NCI-H82 (cell line): ENCODE data around the gene RAMP3.
"Not testable (repeated sequence)": the region's sequence is repeated elsewhere in the genome, so short reads cannot be mapped to it uniquely, and the experiment has no call there.

Experiments
- DNase-seq: peaks from one replicate; lab custom pipeline; 2025; lab: John Stamatoyannopoulos, UW

The RAMP3 gene

DNA sequence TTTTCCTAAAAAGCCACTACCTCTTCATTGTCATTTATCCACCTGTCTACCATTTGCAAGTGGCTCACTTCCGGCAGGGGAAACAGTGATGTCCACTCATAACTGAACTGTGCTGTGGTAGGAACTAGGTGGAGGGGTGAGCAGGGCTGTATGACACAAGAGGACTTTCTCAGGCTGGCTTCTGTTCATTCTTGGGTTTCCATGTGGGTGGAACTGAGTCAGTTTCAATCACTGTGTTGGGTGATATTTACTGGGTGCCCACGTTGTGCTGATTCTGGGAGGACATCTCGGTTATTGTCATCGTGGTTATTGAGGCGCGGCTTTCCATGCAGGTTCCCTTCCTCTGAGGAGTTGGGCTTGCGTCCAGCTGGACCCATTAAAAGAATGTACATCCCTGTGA is 38.8 kb downstream of the RAMP3 start:
- DNase-seq = no peak

DNA sequence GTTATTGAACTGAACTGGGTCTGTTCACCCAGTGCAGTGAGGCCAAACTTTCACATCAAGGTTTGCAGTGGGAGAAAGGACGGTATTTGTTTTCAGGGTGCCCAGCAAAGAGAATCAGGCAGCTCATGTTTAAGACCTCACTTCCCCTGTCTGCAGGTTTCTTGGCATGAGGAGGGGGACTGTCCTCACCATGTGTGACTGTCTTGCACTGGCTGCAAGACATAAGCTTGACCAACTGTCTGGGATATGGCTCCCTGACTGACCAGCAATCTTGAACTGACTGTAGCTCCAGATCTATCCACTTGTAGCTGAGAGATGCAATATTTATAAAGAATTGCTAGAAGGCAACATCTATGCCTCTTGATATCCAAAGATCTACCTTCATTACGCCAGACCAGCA is 39.9 kb downstream of the RAMP3 start:
- DNase-seq = no peak

DNA sequence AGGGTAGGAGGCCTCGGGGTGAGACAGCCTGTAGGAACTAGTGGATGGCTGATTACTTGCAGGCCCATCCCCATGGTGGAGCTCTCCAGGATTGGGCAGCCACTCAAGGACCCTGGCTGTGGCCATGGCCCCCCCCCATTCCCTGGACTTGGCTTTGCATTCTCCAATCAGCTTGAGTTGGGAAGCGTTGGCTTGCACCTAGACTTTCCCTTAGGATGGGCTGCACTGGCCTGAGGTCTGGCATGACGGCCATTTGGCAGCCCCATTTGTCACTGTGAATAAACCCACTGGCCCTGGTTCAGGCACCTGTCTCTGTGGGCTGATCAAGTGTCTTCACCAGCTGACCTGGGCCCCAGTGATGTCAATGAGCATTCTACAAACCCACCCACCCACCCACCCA is 41.4 kb downstream of the RAMP3 start:
- DNase-seq = no peak

DNA sequence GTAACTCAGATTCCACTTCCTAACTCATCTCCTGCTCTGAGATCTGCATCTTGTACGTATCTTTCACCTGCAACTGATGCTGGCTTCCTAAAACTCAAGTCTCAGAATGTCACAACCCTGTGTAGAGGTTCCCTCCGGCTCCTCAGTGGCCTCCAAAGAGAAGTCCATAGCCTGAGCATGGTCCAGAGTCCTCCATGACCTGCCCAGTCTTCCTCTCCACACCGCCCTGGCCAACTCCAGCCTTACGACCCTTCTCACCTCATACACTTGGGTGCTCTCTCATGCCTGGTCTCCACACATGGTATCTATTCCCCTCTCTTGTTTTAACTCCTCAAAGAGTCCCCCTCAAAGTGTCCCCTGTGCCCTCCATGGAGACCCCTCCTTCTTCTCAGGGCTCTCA is 41.9 kb downstream of the RAMP3 start:
- no peak for DNase-seq

GRCh38 chr7:45202625-45203024 is 45.0 kb downstream of the RAMP3 start:
- DNase-seq = peak; percentile 40

- no peak for DNase-seq
Measured at GRCh38 chr7:45203036-45203435, 45.4 kb downstream of the RAMP3 start.

DNA sequence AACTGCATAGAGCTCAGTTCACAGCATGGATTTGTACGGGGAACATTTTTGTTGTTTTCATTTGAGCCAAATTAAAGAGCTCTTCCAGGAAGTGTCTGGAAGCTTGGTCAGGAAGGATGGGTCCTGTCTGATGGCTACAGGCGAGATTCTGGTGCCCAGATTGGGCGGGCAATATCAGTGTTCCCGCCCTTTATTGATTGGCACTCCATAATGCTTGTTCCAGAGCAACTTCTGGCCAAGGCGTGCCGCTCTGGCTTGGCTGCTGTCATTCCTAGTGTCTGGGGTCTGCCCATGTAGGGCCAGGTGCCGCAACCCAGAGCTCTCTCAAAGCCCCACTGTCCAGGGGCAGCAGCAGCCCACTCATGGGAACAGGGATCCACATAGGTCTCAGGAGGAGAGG is 45.9 kb downstream of the RAMP3 start:
- DNase-seq = no peak

GRCh38 chr7:45203936-45204445 is 46.4 kb downstream of the RAMP3 start:
- DNase-seq = no peak

- peak; percentile 5 for DNase-seq
Measured at GRCh38 chr7:45206266-45206665, 48.7 kb downstream of the RAMP3 start.

DNA sequence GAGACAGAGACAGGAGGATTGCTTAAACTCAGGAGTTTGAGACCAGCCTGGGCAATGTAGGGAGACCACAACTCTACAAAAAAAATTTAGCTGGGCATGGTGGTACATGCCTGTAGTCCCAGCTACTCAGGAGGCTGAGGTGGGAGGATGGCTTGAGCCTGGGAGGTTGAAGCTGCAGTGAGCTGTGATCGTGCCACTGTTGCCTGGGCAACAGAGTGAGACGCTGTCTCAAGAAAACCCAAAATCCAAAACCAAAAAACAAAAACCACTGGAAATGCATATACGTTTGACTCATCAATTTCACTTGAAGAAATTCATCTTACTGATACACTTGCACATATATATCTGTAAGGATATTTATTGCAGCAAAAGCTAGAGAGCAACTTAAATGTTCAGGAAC is 52.3 kb downstream of the RAMP3 start:
- DNase-seq = not testable (repeated sequence)

DNA sequence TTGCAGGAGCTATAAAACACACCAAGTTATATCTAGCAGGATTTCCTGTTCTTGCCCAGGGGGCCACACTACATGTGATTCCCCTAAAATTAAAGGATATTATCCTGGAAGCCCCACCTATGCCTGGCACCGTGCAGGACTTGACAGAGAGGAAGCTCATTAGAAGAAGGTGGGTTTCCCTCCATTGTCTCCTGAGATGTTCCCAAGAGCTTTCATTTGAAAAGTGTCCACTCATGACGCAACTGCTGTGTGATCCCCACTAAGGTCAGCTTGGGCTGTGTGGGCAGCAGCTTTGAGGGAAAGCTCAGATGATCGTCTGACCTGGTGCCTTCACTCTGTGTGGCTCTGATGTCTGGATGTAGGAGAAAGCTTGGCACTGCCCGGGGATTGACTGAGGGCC is 53.5 kb downstream of the RAMP3 start:
- DNase-seq = no peak

- no peak for DNase-seq
Measured at GRCh38 chr7:45211958-45212357, 54.4 kb downstream of the RAMP3 start.

DNA sequence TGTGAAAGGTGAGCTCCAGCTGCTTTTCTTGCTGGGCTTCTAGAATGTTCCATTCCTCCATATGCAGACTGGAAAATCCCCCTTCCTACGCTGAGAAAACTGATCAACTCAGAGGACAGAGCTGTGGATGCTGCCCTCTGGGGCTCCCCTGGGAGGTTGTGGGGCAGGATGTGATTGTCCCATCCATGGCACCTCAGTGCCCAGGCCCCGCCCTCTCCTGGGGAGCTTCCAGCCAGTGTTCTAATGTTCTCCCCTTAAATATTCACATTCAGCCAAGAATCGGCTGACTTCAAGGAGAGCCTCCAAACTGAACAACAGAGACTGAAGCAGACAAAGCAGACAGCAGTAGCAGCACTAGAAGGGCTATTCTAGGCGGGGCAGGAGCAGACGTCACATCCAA is 55.0 kb downstream of the RAMP3 start:
- DNase-seq = no peak

- DNase-seq = peak; percentile 90
Measured at GRCh38 chr7:45215601-45216062, 58.0 kb downstream of the RAMP3 start.

DNA sequence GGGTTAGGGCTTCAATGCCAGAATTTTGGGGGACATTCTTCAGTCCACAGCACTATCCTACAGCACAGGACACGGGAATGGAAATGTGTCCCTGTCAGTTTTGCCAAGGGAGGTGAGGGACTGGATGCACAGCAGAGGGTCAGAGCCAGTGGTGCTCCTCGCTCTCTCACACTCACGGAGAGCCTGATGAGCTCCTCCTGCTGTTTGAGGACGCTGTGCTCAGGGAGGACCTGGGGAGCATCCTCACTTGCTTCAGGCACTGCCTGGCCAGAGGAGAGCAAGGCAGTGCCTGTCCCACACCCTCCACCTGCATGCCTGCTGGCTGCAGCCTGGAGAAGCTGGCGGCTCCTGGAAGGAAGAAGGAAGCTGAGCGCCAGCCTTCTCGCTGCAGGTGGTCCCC is 58.6 kb downstream of the RAMP3 start:
- peak; percentile 44 for DNase-seq

- no peak for DNase-seq
Measured at GRCh38 chr7:45216622-45217165, 59.1 kb downstream of the RAMP3 start.

- DNase-seq = peak; percentile 74
Measured at GRCh38 chr7:45217358-45217757, 59.8 kb downstream of the RAMP3 start.

DNA sequence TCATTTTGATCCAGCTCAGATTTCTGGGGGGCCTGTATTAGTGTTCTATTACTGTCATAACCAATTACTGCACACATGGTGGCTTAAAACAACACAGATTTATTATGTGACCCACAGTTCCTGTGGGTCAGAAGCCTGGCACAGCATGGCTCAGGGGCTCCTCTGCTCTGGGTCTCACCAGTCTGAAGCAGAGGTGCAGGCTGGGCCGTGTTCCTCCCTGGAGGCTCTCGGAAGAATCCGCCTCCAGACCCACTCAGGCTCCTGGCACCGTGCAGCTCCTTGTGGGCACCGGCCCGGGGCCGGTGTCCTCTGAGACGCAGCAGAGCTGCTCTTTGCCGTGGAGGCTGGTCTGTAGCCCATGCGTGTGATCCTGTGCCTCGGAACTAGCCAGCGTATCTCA is 61.5 kb downstream of the RAMP3 start:
- no peak for DNase-seq

GRCh38 chr7:45219801-45220435 is 62.3 kb downstream of the RAMP3 start:
- peak; percentile 80 for DNase-seq

DNA sequence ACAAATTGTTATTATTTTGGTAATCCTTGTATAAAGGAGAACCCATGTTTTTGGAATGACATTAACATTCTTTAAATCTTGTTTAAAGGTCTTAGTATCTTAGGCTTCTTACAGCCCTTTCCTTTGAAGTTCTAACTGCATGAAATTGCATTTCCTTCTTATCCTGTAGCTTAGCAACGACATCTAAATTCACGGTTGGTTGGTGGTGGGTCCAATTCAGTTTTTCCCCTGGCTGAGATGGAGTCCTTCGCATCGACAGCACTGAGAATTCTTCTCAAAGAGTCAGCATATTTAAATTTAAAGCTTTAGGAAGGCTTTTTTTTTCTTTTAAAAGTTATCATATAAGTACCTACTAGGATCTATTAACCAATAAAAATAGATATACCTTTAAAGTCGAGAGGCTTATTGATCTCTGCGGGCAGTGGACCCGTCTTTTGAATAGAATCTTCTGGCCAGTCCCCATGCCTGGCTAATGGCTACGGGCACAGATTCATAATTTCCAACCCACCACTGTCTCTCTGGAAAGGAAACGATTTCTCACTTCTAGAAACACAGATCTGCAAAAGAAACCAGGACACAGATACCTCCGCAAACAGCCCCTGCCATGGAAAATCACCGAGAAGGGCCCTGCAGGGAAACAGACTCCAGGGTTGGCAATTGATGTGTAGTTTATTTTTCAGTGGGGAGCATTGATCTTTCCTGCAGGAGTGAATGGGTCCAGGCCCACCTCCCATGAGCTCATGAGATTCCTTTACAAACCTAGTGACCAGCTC is 63.4 kb downstream of the RAMP3 start:
- peak; percentile 77 for DNase-seq

DNA sequence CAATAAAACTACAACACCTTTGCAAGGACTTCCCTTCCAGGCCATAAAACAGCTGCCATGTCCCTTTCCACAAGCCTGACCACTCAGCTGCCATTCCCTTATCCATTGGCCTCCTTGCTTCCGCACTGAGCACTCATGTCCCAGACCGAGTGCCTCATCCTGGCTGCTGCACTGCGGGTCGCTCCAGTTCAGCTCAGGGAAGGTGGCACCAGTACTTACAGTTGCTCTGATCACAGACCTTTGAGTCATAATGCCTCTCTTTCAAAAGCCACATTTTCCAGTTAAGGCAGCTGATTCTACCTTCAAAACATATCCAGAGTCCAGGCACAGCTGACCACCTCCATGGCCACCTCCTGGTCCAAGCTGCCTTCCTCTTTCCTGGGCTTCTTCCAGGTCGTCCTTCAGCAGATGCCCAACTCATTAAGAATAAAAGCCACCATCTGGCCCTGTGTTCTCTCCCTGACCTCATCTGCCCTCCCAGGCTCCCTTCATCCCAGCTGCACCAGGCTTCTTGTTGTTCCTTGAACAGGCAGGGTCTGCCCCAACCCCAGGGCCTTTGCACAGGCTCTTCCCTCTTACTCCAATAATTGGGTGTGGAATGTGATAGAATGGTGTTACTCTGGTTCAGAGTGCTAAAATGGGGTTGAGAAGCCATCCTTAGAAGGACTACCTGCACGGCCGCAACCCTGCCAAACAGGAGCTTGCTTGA is 64.5 kb downstream of the RAMP3 start:
- DNase-seq = peak; percentile 87

GRCh38 chr7:45223078-45223477 is 65.5 kb downstream of the RAMP3 start:
- no peak for DNase-seq
